Measurements from ENCODE around the gene GSC.

Gene GSC

DNA sequence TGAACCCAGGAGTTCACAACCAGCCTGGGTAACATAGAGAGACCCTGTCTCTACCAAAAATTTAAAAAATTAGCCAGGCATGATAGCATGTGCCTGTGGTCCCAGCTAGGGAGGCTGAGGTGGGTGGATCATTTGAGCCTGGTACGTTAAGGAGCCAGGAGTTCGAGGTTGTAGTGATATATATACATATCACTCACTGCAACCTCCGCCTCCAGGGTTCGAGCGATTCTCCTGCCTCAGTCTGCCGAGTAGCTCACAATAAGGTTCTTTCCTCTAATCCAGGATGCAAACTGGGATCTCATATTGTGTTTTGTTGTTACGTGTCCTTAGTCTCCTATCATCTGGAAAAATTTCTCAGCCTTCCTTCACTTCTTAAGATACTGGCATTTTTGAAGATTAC lies 24.0 kb upstream of the GSC start:
- no peak for ATAC-seq (ENCODE audit: low read depth)
- H3K36me3 ChIP-seq (ENCODE audit: low read depth) = no peaks in the 10 kb centered on the region
- DNase-seq (ENCODE audit: low spot score) = no peak
- TF ChIP-seq, protein P1, sequence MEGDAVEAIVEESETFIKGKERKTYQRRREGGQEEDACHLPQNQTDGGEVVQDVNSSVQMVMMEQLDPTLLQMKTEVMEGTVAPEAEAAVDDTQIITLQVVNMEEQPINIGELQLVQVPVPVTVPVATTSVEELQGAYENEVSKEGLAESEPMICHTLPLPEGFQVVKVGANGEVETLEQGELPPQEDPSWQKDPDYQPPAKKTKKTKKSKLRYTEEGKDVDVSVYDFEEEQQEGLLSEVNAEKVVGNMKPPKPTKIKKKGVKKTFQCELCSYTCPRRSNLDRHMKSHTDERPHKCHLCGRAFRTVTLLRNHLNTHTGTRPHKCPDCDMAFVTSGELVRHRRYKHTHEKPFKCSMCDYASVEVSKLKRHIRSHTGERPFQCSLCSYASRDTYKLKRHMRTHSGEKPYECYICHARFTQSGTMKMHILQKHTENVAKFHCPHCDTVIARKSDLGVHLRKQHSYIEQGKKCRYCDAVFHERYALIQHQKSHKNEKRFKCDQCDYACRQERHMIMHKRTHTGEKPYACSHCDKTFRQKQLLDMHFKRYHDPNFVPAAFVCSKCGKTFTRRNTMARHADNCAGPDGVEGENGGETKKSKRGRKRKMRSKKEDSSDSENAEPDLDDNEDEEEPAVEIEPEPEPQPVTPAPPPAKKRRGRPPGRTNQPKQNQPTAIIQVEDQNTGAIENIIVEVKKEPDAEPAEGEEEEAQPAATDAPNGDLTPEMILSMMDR (IDR thresholded peaks at IDR 0.05; ENCODE audit: poor library complexity, severe bottlenecking) = no peak
- no peak overlapping the region for H3K27ac ChIP-seq (ENCODE audit: poor library complexity, severe bottlenecking)
- no peaks in the 10 kb centered on the region for H3K9me3 ChIP-seq (ENCODE audit: severe bottlenecking)
- peaks cover 5% of the 10 kb centered on the region for H3K4me1 ChIP-seq (ENCODE audit: insufficient read depth, poor library complexity, severe bottlenecking)
- no peak overlapping the region for H3K4me3 ChIP-seq (ENCODE audit: severe bottlenecking)
- peaks cover 3% of the 10 kb centered on the region for H3K27me3 ChIP-seq (ENCODE audit: insufficient read depth, poor library complexity, severe bottlenecking)

DNA sequence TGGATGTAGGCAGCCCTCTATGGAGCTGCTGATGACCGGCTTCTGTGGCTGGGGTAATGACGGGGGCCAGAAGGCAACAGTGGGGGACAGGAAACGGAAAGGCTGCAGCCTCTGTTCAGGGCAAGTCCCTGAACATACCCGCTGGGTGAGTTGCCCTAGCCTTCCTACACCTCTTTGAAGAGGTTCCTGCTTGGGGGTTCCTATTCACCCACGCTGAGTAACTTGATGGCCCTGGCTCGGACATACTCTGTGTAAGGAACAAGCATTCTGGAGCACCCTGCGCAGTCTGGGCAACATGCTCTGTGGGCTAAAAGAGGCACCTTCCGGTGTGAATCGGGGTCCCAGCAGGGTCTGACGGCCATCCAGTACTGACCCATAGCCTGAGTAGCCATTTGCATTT lies 17.7 kb upstream of the GSC start:
- Histone ChIP-seq H3K9me3 (ENCODE audit: severe bottlenecking) (no peaks in the 10 kb centered on the region), H3K4me3 (ENCODE audit: severe bottlenecking) (no peak overlapping the region), H3K27ac (ENCODE audit: poor library complexity, severe bottlenecking) (no peak overlapping the region), H3K27me3 (ENCODE audit: insufficient read depth, poor library complexity, severe bottlenecking) (peaks cover 25% of the 10 kb centered on the region), H3K4me1 (ENCODE audit: insufficient read depth, poor library complexity, severe bottlenecking) (no peaks in the 10 kb centered on the region), H3K36me3 (ENCODE audit: low read depth) (no peaks in the 10 kb centered on the region)
- DNase-seq (ENCODE audit: low spot score) = no peak
- TF ChIP-seq, protein P1 (IDR thresholded peaks at IDR 0.05; ENCODE audit: poor library complexity, severe bottlenecking) = no peak
- no peak for ATAC-seq (ENCODE audit: low read depth)

DNA sequence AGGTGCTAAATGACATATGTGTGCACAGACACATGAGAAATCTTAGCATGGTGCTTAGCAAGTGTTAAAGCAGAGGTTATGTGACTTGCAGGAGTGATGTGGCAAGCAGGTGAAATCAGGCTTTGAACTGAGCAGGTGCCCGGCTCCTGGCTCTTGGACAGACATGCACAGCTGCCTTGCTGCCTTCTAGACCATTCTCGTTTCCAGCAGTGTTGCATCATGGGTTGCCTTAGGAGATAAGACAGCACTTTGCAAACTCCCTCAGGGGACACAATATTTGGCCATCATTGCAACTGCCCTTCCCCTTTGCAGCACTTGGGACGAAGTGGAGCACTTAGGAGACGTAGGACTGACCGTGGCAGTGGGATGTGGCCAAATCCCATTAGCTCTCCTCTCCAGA lies 17.2 kb upstream of the GSC start:
- Histone ChIP-seq H3K36me3 (ENCODE audit: low read depth) (no peaks in the 10 kb centered on the region), H3K27ac (ENCODE audit: poor library complexity, severe bottlenecking) (no peak overlapping the region), H3K4me3 (ENCODE audit: severe bottlenecking) (no peak overlapping the region), H3K27me3 (ENCODE audit: insufficient read depth, poor library complexity, severe bottlenecking) (peaks cover 25% of the 10 kb centered on the region), H3K4me1 (ENCODE audit: insufficient read depth, poor library complexity, severe bottlenecking) (no peaks in the 10 kb centered on the region), H3K9me3 (ENCODE audit: severe bottlenecking) (no peaks in the 10 kb centered on the region)
- peak; percentile 35; the same call in 1 of the 3 replicates for ATAC-seq (ENCODE audit: low read depth)
- TF ChIP-seq, protein P1 (IDR thresholded peaks at IDR 0.05; ENCODE audit: poor library complexity, severe bottlenecking) = no peak
- DNase-seq (ENCODE audit: low spot score) = no peak

DNA sequence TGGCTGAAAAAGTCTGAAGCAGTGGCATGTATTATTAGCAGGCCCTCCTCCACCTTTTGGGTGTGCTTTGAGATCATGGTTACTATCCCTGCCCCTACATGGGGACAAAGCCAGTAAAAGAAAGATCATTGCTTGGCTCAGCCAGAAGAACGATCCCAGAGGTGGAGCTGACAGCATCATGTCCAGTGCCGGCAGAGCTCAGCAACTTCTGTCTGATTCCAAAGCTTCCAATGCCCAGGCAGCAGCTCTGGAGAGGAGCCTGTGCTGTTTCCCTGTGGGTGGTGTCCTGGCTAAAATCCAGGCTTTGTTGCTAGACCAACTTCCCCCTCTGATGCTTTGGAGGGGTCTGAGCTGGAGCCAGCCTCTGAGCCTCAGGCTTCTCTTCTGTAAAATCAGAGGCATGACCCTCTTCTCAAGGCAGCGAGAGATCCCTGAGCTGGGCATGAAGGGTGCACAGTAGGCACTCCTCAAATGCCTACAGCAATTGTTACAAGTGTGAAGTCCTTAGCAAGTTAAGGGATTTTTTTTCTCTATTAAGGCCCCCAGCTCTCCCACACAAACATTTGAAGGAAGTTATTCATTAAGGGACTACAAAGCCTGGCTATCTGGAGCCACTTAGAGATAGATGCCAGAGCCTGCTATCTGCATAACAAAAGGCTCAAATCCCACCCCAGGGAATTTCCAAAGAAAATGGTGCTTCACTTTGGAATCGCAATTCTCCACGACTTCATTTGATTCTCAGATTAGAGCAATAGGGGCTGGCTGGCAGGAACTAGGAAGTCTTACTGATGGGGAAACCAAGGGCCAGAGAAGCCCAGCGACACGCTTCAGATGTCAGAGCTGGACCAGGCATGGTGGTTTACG lies 10.9 kb upstream of the GSC start:
- no peak for DNase-seq (ENCODE audit: low spot score)
- no peaks in the 10 kb centered on the region for H3K36me3 ChIP-seq (ENCODE audit: low read depth)

More for the DNA sequence above, 10.9 kb upstream of the GSC start:
- ATAC-seq (ENCODE audit: low read depth) = no peak
- Histone ChIP-seq H3K4me1 (ENCODE audit: insufficient read depth, poor library complexity, severe bottlenecking) (peaks cover 4% of the 10 kb centered on the region), H3K27me3 (ENCODE audit: insufficient read depth, poor library complexity, severe bottlenecking) (peaks cover 9% of the 10 kb centered on the region), H3K9me3 (ENCODE audit: severe bottlenecking) (no peaks in the 10 kb centered on the region), H3K27ac (ENCODE audit: poor library complexity, severe bottlenecking) (no peak overlapping the region), H3K4me3 (ENCODE audit: severe bottlenecking) (no peak overlapping the region)
- TF ChIP-seq, protein P1 (IDR thresholded peaks at IDR 0.05; ENCODE audit: poor library complexity, severe bottlenecking) = no peak
